WTC11 (cell line): ENCODE measurements around the gene LAMA3. TPM values are rescaled to one million over a fixed set of nuclear protein-coding genes. Genes with fewer than 3 reads are reported as not detected.

ENCODE experiments used
- ATAC-seq: fragments of 200-7000 bp; cut with Tn5 transposase; 2 replicates; pipeline ENCODE4 v1.10.0; 2021; ENCODE audit warnings: mild to moderate bottlenecking, moderate library complexity
- CTCF ChIA-PET: fragments of 300-600 bp; sonication (Branson Sonifier 250); formaldehyde crosslinking; loops from one replicate; lab custom pipeline; 2021; ENCODE audit warnings: antibody characterized with exemption; lab: Charles Lee
- POLR2A ChIA-PET: fragments of 350-600 bp; sonication (Branson Sonifier 250); formaldehyde crosslinking; loops from one replicate; lab custom pipeline; 2021; ENCODE audit warnings: antibody characterized with exemption; lab: Charles Lee
- DNase-seq: peaks from one replicate; pipeline ENCODE4 v3.0.0; 2021; ENCODE audit warnings: low spot score
- H3K27ac Mint-ChIP-seq: 2 replicates; pipeline ENCODE4 v1.8.0; 2021; ENCODE audit warnings: mixed read lengths
- H3K27me3 Mint-ChIP-seq: 2 replicates; pipeline ENCODE4 v1.8.0; 2021; ENCODE audit warnings: low read depth, mild to moderate bottlenecking, moderate library complexity, mixed read lengths
- H3K36me3 Mint-ChIP-seq: 2 replicates; pipeline ENCODE4 v1.8.0; 2021; ENCODE audit warnings: mixed read lengths
- H3K4me1 Mint-ChIP-seq: 2 replicates; pipeline ENCODE4 v1.8.0; 2022; ENCODE audit warnings: mixed read lengths
- H3K4me3 Mint-ChIP-seq: 2 replicates; pipeline ENCODE4 v1.8.0; 2021; ENCODE audit warnings: mild to moderate bottlenecking, moderate library complexity, mixed read lengths
- H3K9me3 Mint-ChIP-seq: 2 replicates; pipeline ENCODE4 v1.8.0; 2021; ENCODE audit warnings: mixed read lengths
- AFF4 ChIP-seq: sonication (generic); formaldehyde crosslinking; IDR thresholded peaks from 2 replicates; pipeline ENCODE4 v1.8.1; 2023; ENCODE audit warnings: mild to moderate bottlenecking, missing genetic modification reagents, borderline replicate concordance
- ATF1 ChIP-seq: sonication (generic); formaldehyde crosslinking; IDR thresholded peaks from 2 replicates; pipeline ENCODE4 v1.8.1; 2023; ENCODE audit warnings: mild to moderate bottlenecking, moderate library complexity, missing genetic modification reagents
- CREM ChIP-seq: sonication (generic); formaldehyde crosslinking; IDR thresholded peaks from 2 replicates; pipeline ENCODE4 v1.8.1; 2022; ENCODE audit warnings: mild to moderate bottlenecking, missing genetic modification reagents, moderate library complexity
- E2F4 ChIP-seq: sonication (generic); formaldehyde crosslinking; IDR thresholded peaks from 2 replicates; pipeline ENCODE4 v1.8.1; 2022; ENCODE audit warnings: low read depth, mild to moderate bottlenecking, moderate library complexity, missing genetic modification reagents, borderline replicate concordance
- ELF4 ChIP-seq: sonication (generic); formaldehyde crosslinking; IDR thresholded peaks from 2 replicates; pipeline ENCODE4 v1.8.1; 2022; ENCODE audit warnings: low read depth, mild to moderate bottlenecking, moderate library complexity, missing genetic modification reagents
- ERG ChIP-seq: fragments of 250-450 bp; sonication (Bioruptor Pico); IDR thresholded peaks from 2 replicates; pipeline ENCODE4 v1.8.0; 2021; ENCODE audit warnings: mild to moderate bottlenecking
- ESRRA ChIP-seq: sonication (generic); formaldehyde crosslinking; IDR thresholded peaks from 2 replicates; pipeline ENCODE4 v1.8.1; 2022; ENCODE audit warnings: mild to moderate bottlenecking, missing genetic modification reagents, borderline replicate concordance
- FOXP1 ChIP-seq: sonication (generic); formaldehyde crosslinking; IDR thresholded peaks from 2 replicates; pipeline ENCODE4 v1.8.0; 2022; ENCODE audit warnings: missing genetic modification reagents, mild to moderate bottlenecking, moderate library complexity, borderline replicate concordance
- GTF2I ChIP-seq: fragments of 250-450 bp; sonication (Bioruptor Pico); conservative IDR thresholded peaks from 2 replicates; pipeline ENCODE4 v1.4.0; 2021; ENCODE audit warnings: mild to moderate bottlenecking
- HMGXB4 ChIP-seq: sonication (generic); formaldehyde crosslinking; IDR thresholded peaks from 2 replicates; pipeline ENCODE4 v1.8.1; 2023; ENCODE audit warnings: mild to moderate bottlenecking, moderate library complexity, missing genetic modification reagents
- KAT7 ChIP-seq: sonication (generic); formaldehyde crosslinking; IDR thresholded peaks from 2 replicates; pipeline ENCODE4 v1.8.1; 2023; ENCODE audit warnings: missing genetic modification reagents, mild to moderate bottlenecking, borderline replicate concordance
- PRRX2 ChIP-seq: fragments of 250-450 bp; sonication (Bioruptor Pico); IDR thresholded peaks from 2 replicates; pipeline ENCODE4 v1.8.0; 2021; ENCODE audit warnings: mild to moderate bottlenecking
- TP53 ChIP-seq: sonication (generic); formaldehyde crosslinking; IDR thresholded peaks from 2 replicates; pipeline ENCODE4 v1.8.1; 2023; ENCODE audit warnings: mild to moderate bottlenecking, missing genetic modification reagents
- ZNF232 ChIP-seq: sonication (generic); formaldehyde crosslinking; IDR thresholded peaks from 2 replicates; pipeline ENCODE4 v1.8.0; 2022; ENCODE audit warnings: mild to moderate bottlenecking, missing genetic modification reagents
- ZNF671 ChIP-seq: fragments of 250-450 bp; sonication (Bioruptor Pico); IDR thresholded peaks from 2 replicates; pipeline ENCODE4 v1.8.0; 2021; ENCODE audit warnings: mild to moderate bottlenecking
- total RNA-seq: library from RNA; stranded (reverse); gene quantifications from 3 replicates; pipeline ENCODE4 v1.2.3, GENCODE V29; 2021
- TF ChIP-seq, protein P1 (sequence below): fragments of 250-450 bp; sonication (Bioruptor Pico); IDR thresholded peaks from 2 replicates; pipeline ENCODE4 v2.1.2; 2022; ENCODE audit warnings: mild to moderate bottlenecking, moderate library complexity
- TF ChIP-seq, protein P2 (sequence below): sonication (generic); formaldehyde crosslinking; IDR thresholded peaks from 2 replicates; pipeline ENCODE4 v1.8.1; 2023; ENCODE audit warnings: mild to moderate bottlenecking, missing genetic modification reagents

The LAMA3 gene
- total RNA-seq, 1 experiment from 2014 or later: 0.83 TPM

- H3K27ac Mint-ChIP-seq: no peak overlapping the region
- CTCF ChIA-PET: interaction anchor here (1.8 kb wide), 1 partner anchor 188 kb away, joined by 5 read pairs; no protein-coding TSS in a partner anchor
- POLR2A ChIA-PET: interaction anchor here (0.7 kb wide), 1 partner anchor 61 kb away, joined by 5 read pairs; no protein-coding TSS in a partner anchor
- DNase-seq: no peak
- H3K4me3 Mint-ChIP-seq: no peak overlapping the region
- H3K9me3 Mint-ChIP-seq: no peaks in the 10 kb centered on the region
- no peaks in the 10 kb centered on the region for H3K36me3 Mint-ChIP-seq
- TF ChIP-seq PRRX2 (CRISPR knock-in tag): no peak
- no peaks in the 10 kb centered on the region for H3K4me1 Mint-ChIP-seq
- H3K27me3 Mint-ChIP-seq: no peaks in the 10 kb centered on the region
- ATAC-seq: no peak
These were observed 41.6 kb downstream of the LAMA3 start for GRCh38 chr18:23730857-23731256.

DNA sequence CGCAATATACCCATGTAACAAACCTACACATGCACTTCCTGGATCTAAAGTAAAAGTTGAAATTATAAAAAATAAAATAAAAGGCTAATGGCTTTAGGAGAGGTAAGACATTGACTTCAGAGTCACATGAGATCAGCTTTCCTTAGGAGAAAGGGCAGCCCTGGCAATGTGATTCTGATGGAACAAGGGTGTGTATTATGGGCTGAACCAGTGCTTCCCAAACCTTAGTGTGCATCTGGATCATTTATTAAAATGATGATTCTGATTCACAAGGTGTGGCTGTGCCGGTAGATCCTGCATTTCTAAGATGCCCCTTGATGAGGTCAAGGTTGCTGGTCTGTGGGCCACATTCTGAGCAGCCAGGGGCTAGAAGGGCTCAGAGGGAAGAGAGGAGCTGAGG lies 42.6 kb downstream of the LAMA3 start:
- no peak for ATAC-seq
- H3K9me3 Mint-ChIP-seq: no peaks in the 10 kb centered on the region
- CTCF ChIA-PET: no interaction called here
- H3K4me1 Mint-ChIP-seq: no peaks in the 10 kb centered on the region
- no peak overlapping the region for H3K27ac Mint-ChIP-seq
- no peaks in the 10 kb centered on the region for H3K36me3 Mint-ChIP-seq
- no peak for DNase-seq
- no peak overlapping the region for H3K4me3 Mint-ChIP-seq
- POLR2A ChIA-PET: no interaction called here
- H3K27me3 Mint-ChIP-seq: no peaks in the 10 kb centered on the region
- TF ChIP-seq FOXP1 (CRISPR knock-in tag): no peak
- no peak for TF ChIP-seq KAT7 (CRISPR knock-in tag)
- TF ChIP-seq TP53 (CRISPR knock-in tag): no peak
- TF ChIP-seq, protein P1, sequence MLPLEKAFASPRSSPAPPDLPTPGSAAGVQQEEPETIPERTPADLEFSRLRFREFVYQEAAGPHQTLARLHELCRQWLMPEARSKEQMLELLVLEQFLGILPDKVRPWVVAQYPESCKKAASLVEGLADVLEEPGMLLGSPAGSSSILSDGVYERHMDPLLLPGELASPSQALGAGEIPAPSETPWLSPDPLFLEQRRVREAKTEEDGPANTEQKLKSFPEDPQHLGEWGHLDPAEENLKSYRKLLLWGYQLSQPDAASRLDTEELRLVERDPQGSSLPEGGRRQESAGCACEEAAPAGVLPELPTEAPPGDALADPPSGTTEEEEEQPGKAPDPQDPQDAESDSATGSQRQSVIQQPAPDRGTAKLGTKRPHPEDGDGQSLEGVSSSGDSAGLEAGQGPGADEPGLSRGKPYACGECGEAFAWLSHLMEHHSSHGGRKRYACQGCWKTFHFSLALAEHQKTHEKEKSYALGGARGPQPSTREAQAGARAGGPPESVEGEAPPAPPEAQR (CRISPR knock-in tag): no peak
- no peak for TF ChIP-seq ELF4 (CRISPR knock-in tag)
- TF ChIP-seq ERG (CRISPR knock-in tag): no peak
- TF ChIP-seq GTF2I (CRISPR knock-in tag): no peak
- no peak for TF ChIP-seq ZNF232 (CRISPR knock-in tag)
- no peak for TF ChIP-seq HMGXB4 (CRISPR knock-in tag)
- TF ChIP-seq E2F4: no peak

- Mint-ChIP-seq H3K36me3 (no peaks in the 10 kb centered on the region), H3K27ac (no peak overlapping the region), H3K27me3 (no peaks in the 10 kb centered on the region), H3K4me1 (peaks cover 3% of the 10 kb centered on the region; the same call in 1 of the 2 replicates), H3K9me3 (no peaks in the 10 kb centered on the region), H3K4me3 (no peak overlapping the region)
- CTCF ChIA-PET: no interaction called here
- no peak for DNase-seq
- POLR2A ChIA-PET: no interaction called here
- no peak for ATAC-seq
- TF ChIP-seq, protein P2, sequence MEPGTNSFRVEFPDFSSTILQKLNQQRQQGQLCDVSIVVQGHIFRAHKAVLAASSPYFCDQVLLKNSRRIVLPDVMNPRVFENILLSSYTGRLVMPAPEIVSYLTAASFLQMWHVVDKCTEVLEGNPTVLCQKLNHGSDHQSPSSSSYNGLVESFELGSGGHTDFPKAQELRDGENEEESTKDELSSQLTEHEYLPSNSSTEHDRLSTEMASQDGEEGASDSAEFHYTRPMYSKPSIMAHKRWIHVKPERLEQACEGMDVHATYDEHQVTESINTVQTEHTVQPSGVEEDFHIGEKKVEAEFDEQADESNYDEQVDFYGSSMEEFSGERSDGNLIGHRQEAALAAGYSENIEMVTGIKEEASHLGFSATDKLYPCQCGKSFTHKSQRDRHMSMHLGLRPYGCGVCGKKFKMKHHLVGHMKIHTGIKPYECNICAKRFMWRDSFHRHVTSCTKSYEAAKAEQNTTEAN (CRISPR knock-in tag): no peak
- TF ChIP-seq ZNF671 (no peak), ELF4 (CRISPR knock-in tag) (no peak), E2F4 (no peak), AFF4 (CRISPR knock-in tag) (no peak), CREM (CRISPR knock-in tag) (no peak), ESRRA (CRISPR knock-in tag) (no peak), ATF1 (CRISPR knock-in tag) (no peak), TP53 (CRISPR knock-in tag) (no peak), HMGXB4 (CRISPR knock-in tag) (no peak)
These were observed 43.2 kb downstream of the LAMA3 start for GRCh38 chr18:23732439-23732838.
